ENCODE data around the gene SEC14L2. TPM values are rescaled to one million over a fixed set of nuclear protein-coding genes. Genes with fewer than 3 reads are reported as not detected.
A peak's percentile ranks its signal among the peaks of the same experiment; 100 is the strongest.

Gene SEC14L2
- total and polyA plus RNA-seq, 2 of the 8 experiments (the other 6 are each of a cell fraction or from before 2014, with no cell fraction given) = 2.8 to 3.2 TPM

DNA sequence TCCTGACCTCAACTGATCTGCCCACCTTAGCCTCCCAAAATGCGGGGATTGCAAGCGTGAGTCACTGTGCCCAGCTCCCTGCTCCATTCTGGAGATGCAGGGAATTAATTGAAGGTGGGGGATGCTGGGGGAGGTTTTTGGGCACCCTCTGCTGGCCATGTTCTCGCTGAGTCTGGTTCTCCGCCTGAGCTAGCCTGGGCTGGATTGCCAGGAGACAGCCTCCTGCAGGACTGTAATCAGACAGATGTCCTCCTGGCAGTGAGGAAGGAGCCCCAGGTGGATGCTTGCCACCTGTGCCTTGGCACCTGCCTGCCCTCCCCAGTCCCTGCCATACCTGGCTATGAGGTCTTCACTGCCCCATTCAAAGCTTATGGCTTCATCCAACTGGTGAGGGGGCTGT is 34.1 kb downstream of the SEC14L2 start:
- Histone ChIP-seq H4K8ac (ENCODE audit: extremely low read depth, insufficient read depth, low read length) (no peak overlapping the region), H3K56ac (replicated peaks; ENCODE audit: insufficient read length, low read depth, low read length) (no peak overlapping the region), H3K27me3 (replicated peaks in 1 of 4; ENCODE audit: control insufficient read depth in 3 of 4, extremely low read depth in 1 of 4, insufficient read depth in 3 of 4, low read length in 3 of 4) (no peaks in the 10 kb centered on the region), H3K4ac (replicated peaks; ENCODE audit: insufficient read length, low read depth, low read length) (no peak overlapping the region), H4K91ac (replicated peaks; ENCODE audit: insufficient read length, low read length) (no peak overlapping the region), H2BK120ac (replicated peaks; ENCODE audit: low read depth, low read length) (no peak overlapping the region), H3K18ac (ENCODE audit: extremely low read depth, low read length) (no peak overlapping the region), H2BK20ac (ENCODE audit: low read length) (no peak overlapping the region), H2BK5ac (ENCODE audit: low read depth, low read length) (no peak overlapping the region), H3K9ac (replicated peaks in 1 of 4; ENCODE audit: extremely low read depth in 1 of 4, low read depth in 3 of 4, low read length in 3 of 4) (no peak overlapping the region), H2BK15ac (ENCODE audit: low read length) (no peak overlapping the region), H3K4me2 (ENCODE audit: insufficient read depth in 1 of 2, low read depth in 2 of 2, low read length in 2 of 2) (no peak overlapping the region), H3K23me2 (ENCODE audit: low read depth, low read length) (peaks cover 4% of the 10 kb centered on the region; the same call in 1 of the 2 replicates), H2AK5ac (ENCODE audit: low read depth, low read length) (no peak overlapping the region), H3K36me3 (ENCODE audit: control insufficient read depth in 2 of 4, insufficient read depth in 4 of 4, low read length in 3 of 4) (peaks cover 2 to 10% (median 7%) of the 10 kb centered on the region in 4 experiments; a peak in 6 of 8 replicates), H3K4me1 (replicated peaks in 1 of 4; ENCODE audit: control insufficient read depth in 3 of 4, insufficient read depth in 4 of 4, low read length in 3 of 4) (peaks cover 0 to 16% (median 6%) of the 10 kb centered on the region in 4 experiments; a peak in 5 of 7 replicates), H3K79me2 (ENCODE audit: control insufficient read depth in 1 of 2, insufficient read depth in 2 of 2, low read length in 2 of 2) (0 out of 4 replicates have a peak, but pooled peaks cover 0 to 2% of the 10 kb centered on the region in 2 experiments), H2AFZ (ENCODE audit: low read length) (no peak overlapping the region), H4K5ac (ENCODE audit: insufficient read length, low read depth, low read length) (no peak overlapping the region), H3K4me3 (ENCODE audit: extremely low read depth in 1 of 4, insufficient read depth in 2 of 4, low read depth in 3 of 4, low read length in 4 of 4) (no peak overlapping the region), H3K14ac (ENCODE audit: insufficient read length) (no peak overlapping the region), H2BK12ac (ENCODE audit: low read depth, low read length) (no peak overlapping the region; the same call in 1 of the 2 replicates), H3K27ac (ENCODE audit: low read depth, low read length) (no peak overlapping the region), H3K79me1 (ENCODE audit: low read depth, low read length) (no peaks in the 10 kb centered on the region; the same call in 1 of the 2 replicates), H3K23ac (ENCODE audit: insufficient read length) (no peak overlapping the region), H4K20me1 (replicated peaks in 1 of 2; ENCODE audit: control insufficient read depth in 1 of 2, insufficient read depth in 2 of 2, low read length in 2 of 2) (peaks cover 0 to 23% of the 10 kb centered on the region in 2 experiments), H3K9me3 (ENCODE audit: insufficient read depth in 2 of 2, low read depth in 1 of 2, low read length in 1 of 2) (no peaks in the 10 kb centered on the region)
- FAIRE-seq (no peak), DNase-seq (ENCODE audit: low read depth in 1 of 2, low spot score in 2 of 2) (no peak)
- ChIA-PET CTCF (ENCODE audit: partially characterized antibody) (interaction anchor here (0.6 to 12.0 kb wide), 13 partner anchors 9 to 154 kb away, joined by 3 to 164 read pairs (median 4); partner anchors contain the start of genes CCDC157, RNF215, SEC14L2 and SF3A1), POLR2A (ENCODE audit: partially characterized antibody) (interaction anchor here (1.3 kb wide), 1 partner anchor 14 kb away, joined by 3 read pairs; no protein-coding TSS in a partner anchor)
- no peak for TF ChIP-seq HDAC6 (IDR thresholded peaks at IDR 0.05; ENCODE audit: low read depth, low read length)
- TF ChIP-seq CBX8 (IDR thresholded peaks at IDR 0.05; ENCODE audit: borderline replicate concordance, low read depth, low read length) = no peak
- TF ChIP-seq, protein P1, sequence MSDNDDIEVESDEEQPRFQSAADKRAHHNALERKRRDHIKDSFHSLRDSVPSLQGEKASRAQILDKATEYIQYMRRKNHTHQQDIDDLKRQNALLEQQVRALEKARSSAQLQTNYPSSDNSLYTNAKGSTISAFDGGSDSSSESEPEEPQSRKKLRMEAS (IDR thresholded peaks at IDR 0.05) = no peak
- TF ChIP-seq CTCF (IDR thresholded peaks at IDR 0.05; ENCODE audit: control extremely low read depth in 1 of 3, insufficient read depth in 1 of 3, low read depth in 1 of 3, low read length in 3 of 3) = peak in 2 of 3 experiments; percentile 22 to 37; a peak in 2 of 4 replicates
- TF ChIP-seq POU5F1 (IDR thresholded peaks at IDR 0.05; ENCODE audit: low read depth, low read length) = no peak
- TF ChIP-seq RAD21 (IDR thresholded peaks at IDR 0.05 in 1 of 2, conservative IDR thresholded peaks at IDR 0.05 in 1 of 2; ENCODE audit: low read depth in 2 of 2, low read length in 2 of 2) = peak; percentile 22 to 23; a peak in 2 of 4 replicates
- TF ChIP-seq GTF2F1 (IDR thresholded peaks at IDR 0.05; ENCODE audit: borderline replicate concordance, low read depth, low read length) = no peak
- TF ChIP-seq ASH2L (IDR thresholded peaks at IDR 0.05; ENCODE audit: low read length) = no peak
- TF ChIP-seq, protein P2, sequence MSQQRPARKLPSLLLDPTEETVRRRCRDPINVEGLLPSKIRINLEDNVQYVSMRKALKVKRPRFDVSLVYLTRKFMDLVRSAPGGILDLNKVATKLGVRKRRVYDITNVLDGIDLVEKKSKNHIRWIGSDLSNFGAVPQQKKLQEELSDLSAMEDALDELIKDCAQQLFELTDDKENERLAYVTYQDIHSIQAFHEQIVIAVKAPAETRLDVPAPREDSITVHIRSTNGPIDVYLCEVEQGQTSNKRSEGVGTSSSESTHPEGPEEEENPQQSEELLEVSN (IDR thresholded peaks at IDR 0.05) = no peak
- 70% methylated on average over 4 of the region's 4 CpGs; no CpG with 5 or more reads in 1 of the 2 experiments for WGBS, 2 experiments (ENCODE audit: extremely low coverage in 1 of 2, insufficient coverage in 1 of 2, insufficient read length in 1 of 2, insufficient replicate concordance in 2 of 2, low coverage in 1 of 2, low lambda C conversion rate in 2 of 2, missing lambda C conversion rate in 1 of 2)
